Muscle of arm (tissue), 12 donors: ENCODE data around the gene ADGRB2. TPM values are rescaled to one million over a fixed set of nuclear protein-coding genes. Genes with fewer than 3 reads are reported as not detected.
"Not testable (repeated sequence)": the region's sequence is repeated elsewhere in the genome, so short reads cannot be mapped to it uniquely, and the experiment has no call there.

Experiments used
- DNase-seq: peaks from one replicate; pipeline ENCODE4 v3.0.0-alpha.2; 2013
- polyA plus RNA-seq, 12 donors: library from polyadenylated mRNA; unstranded; fragments of 120-200 nt; gene quantifications; one replicate each; pipeline ENCODE4 v1.2.1, GENCODE V29; 2013; ENCODE audit not compliant: insufficient read length in 12 of 12

The ADGRB2 gene
- polyA plus RNA-seq, 12 donors: 9.2 to 28.6 (median 13.4) TPM; not detected in 1

GRCh38 chr1:31727849-31728248 is 36.3 kb downstream of the ADGRB2 start:
- no peak for DNase-seq

- no peak for DNase-seq
Observed at GRCh38 chr1:31727195-31727594, 36.9 kb downstream of the ADGRB2 start.

GRCh38 chr1:31726715-31727114 is 37.4 kb downstream of the ADGRB2 start:
- DNase-seq: no peak

GRCh38 chr1:31725777-31726535 is 38.2 kb downstream of the ADGRB2 start:
- DNase-seq: no peak

- DNase-seq: no peak
Observed at GRCh38 chr1:31725134-31725533, 39.0 kb downstream of the ADGRB2 start.

GRCh38 chr1:31723828-31724359 is 40.2 kb downstream of the ADGRB2 start:
- peak; percentile 68 for DNase-seq

- DNase-seq: no peak
Observed at GRCh38 chr1:31718327-31718897, 45.7 kb downstream of the ADGRB2 start.

GRCh38 chr1:31717341-31717740 is 46.8 kb downstream of the ADGRB2 start:
- no peak for DNase-seq

GRCh38 chr1:31715873-31716220 is 48.3 kb downstream of the ADGRB2 start:
- no peak for DNase-seq

GRCh38 chr1:31715087-31715872 is 48.9 kb downstream of the ADGRB2 start:
- DNase-seq: peak; percentile 96

GRCh38 chr1:31714442-31715086 is 49.6 kb downstream of the ADGRB2 start:
- no peak for DNase-seq

GRCh38 chr1:31712630-31713029 is 51.5 kb downstream of the ADGRB2 start:
- DNase-seq: peak; percentile 63

- no peak for DNase-seq
Observed at GRCh38 chr1:31712068-31712467, 52.1 kb downstream of the ADGRB2 start.

- DNase-seq: no peak
Observed at GRCh38 chr1:31708324-31708723, 55.8 kb downstream of the ADGRB2 start.

GRCh38 chr1:31707711-31708110 is 56.4 kb downstream of the ADGRB2 start:
- no peak for DNase-seq

GRCh38 chr1:31707059-31707600 is 57.0 kb downstream of the ADGRB2 start:
- DNase-seq: not testable (repeated sequence)

- no peak for DNase-seq
Observed at GRCh38 chr1:31706384-31707058, 57.6 kb downstream of the ADGRB2 start.

- peak; percentile 67 for DNase-seq
Observed at GRCh38 chr1:31705080-31705866, 58.9 kb downstream of the ADGRB2 start.

GRCh38 chr1:31704271-31705079 is 59.7 kb downstream of the ADGRB2 start:
- DNase-seq: peak; percentile 86
